K562 (cell line): Measurements from ENCODE around the gene HS3ST5.
"Not testable (repeated sequence)": the region's sequence is repeated elsewhere in the genome, so short reads cannot be mapped to it uniquely, and the experiment has no call there.

ENCODE experiments used
- MAFK ChIP-seq: IDR thresholded peaks from 2 replicates; pipeline ENCODE4 v1.6.1; 2011; ENCODE audit warnings: low read length, improper control_type of control experiment
- POLR2AphosphoS5 ChIP-seq: IDR thresholded peaks from 2 replicates; pipeline ENCODE4 v1.6.1; 2011; ENCODE audit warnings: mild to moderate bottlenecking, low read depth, low read length, moderate library complexity; ENCODE audit not compliant: control insufficient read depth, insufficient read depth
- TFE3 ChIP-seq: fragments of 450-650 bp; formaldehyde crosslinking; IDR thresholded peaks from 2 replicates; pipeline ENCODE4 v1.4.0; 2020; ENCODE audit warnings: mild to moderate bottlenecking, mixed read lengths
- ZFP36 ChIP-seq: fragments of 150-350 bp; IDR thresholded peaks from 2 replicates; pipeline ENCODE4 v1.6.1; 2018; ENCODE audit warnings: low read length, low read depth; ENCODE audit not compliant: partially characterized antibody
- ZNF740 ChIP-seq, 3 experiments: fragments of 200-800 bp in 1 of 3; sonication (Bioruptor generic) in 1 of 3; sonication (generic) in 1 of 3; formaldehyde crosslinking in 1 of 3; IDR thresholded peaks; 2 replicates each; pipeline versions ENCODE4 v1.6.1 to v1.8.0; 2016 to 2022; ENCODE audit warnings: mild to moderate bottlenecking in 2 of 3, missing compliant biosample characterization in 2 of 3, missing genetic modification characterization in 2 of 3, missing genetic modification reagents in 1 of 3

- TF ChIP-seq POLR2AphosphoS5; TFE3 (CRISPR knock-in tag); MAFK; ZNF740 (CRISPR knock-in tag; IDR thresholded peaks at IDR 0.05); ZNF740 (tag; IDR thresholded peaks at IDR 0.05); ZFP36: not testable (repeated sequence)
Measured at GRCh38 chr6:114044566-114044965, 298.3 kb downstream of the HS3ST5 start.
